ENCODE data around the gene EPHX1.
A peak's percentile ranks its signal among the peaks of the same experiment; 100 is the strongest.

- peak; percentile 92 for TF ChIP-seq CTCF (IDR thresholded peaks at IDR 0.05; ENCODE audit: low read depth, low read length, poor library complexity, severe bottlenecking)
- no peak for TF ChIP-seq EZH2phosphoT487 (IDR thresholded peaks at IDR 0.05; ENCODE audit: borderline replicate concordance, low read length)
These were observed 32.2 kb upstream of the EPHX1 start, which contains the start of gene SRP9 for GRCh38 chr1:225777583-225778336.

All from DOHH2 (cell line).